CD14-positive monocyte (primary cell): ENCODE measurements around the gene HINT3. TPM values are rescaled to one million over a fixed set of nuclear protein-coding genes. Genes with fewer than 3 reads are reported as not detected.

Experiments
- DNase-seq, 3 donors: peaks; one replicate each; pipeline ENCODE4 v3.0.0-alpha.2; 2011 to 2022
- H2AFZ ChIP-seq: 2 replicates; pipeline ENCODE4 v1.6.0; 2012; ENCODE audit warnings: mild to moderate bottlenecking, low read depth, low read length, inconsistent platforms; ENCODE audit not compliant: insufficient read depth, poor library complexity, severe bottlenecking
- H3K27ac ChIP-seq, 2 donors: 1 replicate in 1 of 2; 2 replicates in 1 of 2; pipeline ENCODE4 v1.5.1; 2012 to 2013; ENCODE audit warnings: low read length in 2 of 2, control low read depth in 1 of 2, inconsistent platforms in 1 of 2, low read depth in 1 of 2, mild to moderate bottlenecking in 1 of 2
- H3K27me3 ChIP-seq, 2 donors: one replicate each; pipeline versions ENCODE4 v1.6.0 to v1.6.1; 2011 to 2013; ENCODE audit warnings: low read length in 2 of 2; ENCODE audit not compliant: control insufficient read depth in 2 of 2, insufficient read depth in 2 of 2
- H3K36me3 ChIP-seq, 2 donors: replicated peaks in 1 of 2; 1 replicate in 1 of 2; 2 replicates in 1 of 2; pipeline versions ENCODE4 v1.5.1 to v1.6.1; 2012 to 2013; ENCODE audit warnings: low read length in 2 of 2, control low read depth in 1 of 2, inconsistent platforms in 1 of 2, mild to moderate bottlenecking in 1 of 2; ENCODE audit not compliant: insufficient read depth in 2 of 2, control insufficient read depth in 1 of 2
- H3K4me1 ChIP-seq, 2 donors: 1 replicate in 1 of 2; 2 replicates in 1 of 2; pipeline versions ENCODE4 v1.5.1 to v1.6.1; 2012 to 2013; ENCODE audit warnings: low read length in 2 of 2, control low read depth in 1 of 2, inconsistent platforms in 1 of 2, mild to moderate bottlenecking in 1 of 2, moderate library complexity in 1 of 2; ENCODE audit not compliant: insufficient read depth in 2 of 2, control insufficient read depth in 1 of 2
- H3K4me2 ChIP-seq: replicated peaks from 2 replicates; pipeline ENCODE3; 2012; ENCODE audit warnings: low read length, moderate library complexity, mild to moderate bottlenecking; ENCODE audit not compliant: poor library complexity, severe bottlenecking; ENCODE audit errors: extremely low read depth
- H3K4me3 ChIP-seq, 3 experiments: fragments of 200-600 bp in 1 of 3; sonication (generic) in 1 of 3; replicated peaks in 1 of 3; 1 replicate in 2 of 3; 2 replicates in 1 of 3; pipeline ENCODE4 v1.5.1; 2011 to 2013; ENCODE audit warnings: low read length in 3 of 3, mild to moderate bottlenecking in 3 of 3, control low read depth in 2 of 3, low read depth in 2 of 3, inconsistent platforms in 1 of 3, moderate library complexity in 1 of 3
- H3K79me2 ChIP-seq: 2 replicates; pipeline ENCODE4 v1.6.0; 2012; ENCODE audit warnings: mild to moderate bottlenecking, control low read depth, inconsistent platforms, low read length, moderate library complexity; ENCODE audit not compliant: insufficient read depth
- H3K9ac ChIP-seq: 2 replicates; pipeline ENCODE4 v1.6.0; 2017; ENCODE audit warnings: low read length, mild to moderate bottlenecking; ENCODE audit not compliant: insufficient read depth, poor library complexity, severe bottlenecking
- H3K9me3 ChIP-seq, 2 donors: replicated peaks in 1 of 2; 1 replicate in 1 of 2; 2 replicates in 1 of 2; pipeline versions ENCODE4 v1.5.1 to v1.6.1; 2012 to 2013; ENCODE audit warnings: low read length in 2 of 2, control low read depth in 1 of 2; ENCODE audit not compliant: control insufficient read depth in 1 of 2, insufficient read depth in 1 of 2
- H4K20me1 ChIP-seq: 2 replicates; pipeline ENCODE4 v1.6.0; 2012; ENCODE audit warnings: mild to moderate bottlenecking, low read length, control low read depth, moderate library complexity; ENCODE audit not compliant: insufficient read depth
- H3K27ac Mint-ChIP-seq, 7 donors: one replicate each; pipeline ENCODE4 v1.8.0; 2020; ENCODE audit warnings: mild to moderate bottlenecking in 7 of 7, mixed read lengths in 7 of 7, moderate library complexity in 6 of 7, inconsistent platforms in 2 of 7
- H3K27me3 Mint-ChIP-seq, 3 donors: one replicate each; pipeline ENCODE4 v1.8.0; 2021 to 2022; ENCODE audit warnings: low read depth in 3 of 3, mild to moderate bottlenecking in 3 of 3, mixed read lengths in 3 of 3, moderate library complexity in 3 of 3, inconsistent platforms in 1 of 3
- H3K36me3 Mint-ChIP-seq, 2 donors: one replicate each; pipeline ENCODE4 v1.8.0; 2020; ENCODE audit warnings: mixed read lengths in 2 of 2, inconsistent platforms in 1 of 2, mild to moderate bottlenecking in 1 of 2
- H3K4me1 Mint-ChIP-seq: one replicate; pipeline ENCODE4 v1.8.0; 2020; ENCODE audit warnings: mild to moderate bottlenecking, mixed read lengths
- H3K4me3 Mint-ChIP-seq, 2 donors: one replicate each; pipeline ENCODE4 v1.8.0; 2020; ENCODE audit warnings: mild to moderate bottlenecking in 2 of 2, mixed read lengths in 2 of 2, moderate library complexity in 1 of 2
- H3K9me3 Mint-ChIP-seq, 7 donors: one replicate each; pipeline ENCODE4 v1.8.0; 2020 to 2022; ENCODE audit warnings: mixed read lengths in 7 of 7, mild to moderate bottlenecking in 6 of 7, moderate library complexity in 6 of 7, inconsistent platforms in 2 of 7
- WGBS: methylation state at CpG from one replicate; pipeline ENCODE4 v1.1.5; 2013; ENCODE audit warnings: missing lambda C conversion rate; ENCODE audit not compliant: insufficient coverage; 5-methylcytosine and 5-hydroxymethylcytosine counted together
- intact Hi-C, 2 donors: fragments of 100-400 bp; cut with micrococcal nuclease; formaldehyde crosslinking; loops; one replicate each; pipeline versions ENCODE4 v1.15.0 to v1.15.1; 2023
- polyA plus RNA-seq, 3 donors: library from polyadenylated mRNA; depleted of rRNA in 1 of 3; unstranded in 2 of 3; stranded (reverse) in 1 of 3; fragments of 300-500 nt in 2 of 3; fragments of >200 nt in 1 of 3; fragmentation: Illumina TruSeq in 2 of 3; gene quantifications; 1 replicate in 2 of 3; 2 replicates in 1 of 3; pipeline ENCODE4 v1.2.3, GENCODE V29; 2012 to 2021
- TF ChIP-seq, protein P1 (sequence below): fragments of 200-600 bp; IDR thresholded peaks from one replicate; pipeline ENCODE4 v1.8.0; 2022; ENCODE audit warnings: antibody characterized with exemption, mild to moderate bottlenecking

Gene HINT3
- polyA plus RNA-seq, 3 donors, result 5.3 to 18.0 (median 12.3) TPM

DNA sequence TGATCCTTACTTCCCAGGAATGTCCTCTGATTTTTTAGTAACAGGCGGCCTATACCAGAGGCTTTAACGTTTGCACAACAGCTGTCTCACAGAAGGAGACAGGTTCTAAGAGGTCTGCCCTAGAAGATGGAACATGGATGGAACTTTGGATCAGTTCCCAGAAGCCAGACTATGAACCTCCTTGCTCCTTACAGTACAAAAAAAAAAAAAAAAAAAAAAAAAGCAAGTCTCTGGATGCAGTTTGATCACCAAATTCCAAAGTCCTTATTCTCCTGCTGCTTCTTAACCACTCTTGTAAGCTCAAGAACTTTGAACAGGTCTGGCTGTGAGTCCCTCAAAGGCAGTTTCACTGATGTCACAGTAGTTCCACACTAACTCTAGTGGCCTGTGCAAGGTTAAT, 27.7 kb downstream of the HINT3 start:
- Histone ChIP-seq H3K4me2 (no peak overlapping the region), H3K9me3 (no peaks in the 10 kb centered on the region)
- no peaks in the 10 kb centered on the region for H3K27me3 Mint-ChIP-seq

DNA sequence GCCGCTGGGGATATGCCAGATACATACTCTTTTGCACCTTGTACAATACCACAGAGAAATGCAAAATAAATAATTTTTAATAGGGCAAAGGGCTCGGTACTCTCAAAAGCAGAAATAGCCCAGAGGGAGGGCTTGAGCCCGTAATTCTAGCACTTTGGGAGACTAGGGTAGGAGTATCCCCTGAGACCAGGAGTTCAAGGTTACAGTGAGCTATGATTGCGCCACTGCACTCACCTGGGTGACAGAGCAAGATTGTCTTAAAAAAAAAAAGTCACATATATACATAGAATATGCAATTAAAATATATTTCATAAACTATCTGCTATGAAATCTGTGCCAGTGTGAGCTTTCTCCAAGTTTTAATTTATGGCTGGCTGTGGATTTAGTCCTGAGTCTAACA, 29.0 kb downstream of the HINT3 start:
- TF ChIP-seq, protein P1, sequence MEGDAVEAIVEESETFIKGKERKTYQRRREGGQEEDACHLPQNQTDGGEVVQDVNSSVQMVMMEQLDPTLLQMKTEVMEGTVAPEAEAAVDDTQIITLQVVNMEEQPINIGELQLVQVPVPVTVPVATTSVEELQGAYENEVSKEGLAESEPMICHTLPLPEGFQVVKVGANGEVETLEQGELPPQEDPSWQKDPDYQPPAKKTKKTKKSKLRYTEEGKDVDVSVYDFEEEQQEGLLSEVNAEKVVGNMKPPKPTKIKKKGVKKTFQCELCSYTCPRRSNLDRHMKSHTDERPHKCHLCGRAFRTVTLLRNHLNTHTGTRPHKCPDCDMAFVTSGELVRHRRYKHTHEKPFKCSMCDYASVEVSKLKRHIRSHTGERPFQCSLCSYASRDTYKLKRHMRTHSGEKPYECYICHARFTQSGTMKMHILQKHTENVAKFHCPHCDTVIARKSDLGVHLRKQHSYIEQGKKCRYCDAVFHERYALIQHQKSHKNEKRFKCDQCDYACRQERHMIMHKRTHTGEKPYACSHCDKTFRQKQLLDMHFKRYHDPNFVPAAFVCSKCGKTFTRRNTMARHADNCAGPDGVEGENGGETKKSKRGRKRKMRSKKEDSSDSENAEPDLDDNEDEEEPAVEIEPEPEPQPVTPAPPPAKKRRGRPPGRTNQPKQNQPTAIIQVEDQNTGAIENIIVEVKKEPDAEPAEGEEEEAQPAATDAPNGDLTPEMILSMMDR, result no peak
- Histone ChIP-seq H4K20me1 (no peaks in the 10 kb centered on the region), H3K4me1 (peaks cover 15 to 16% of the 10 kb centered on the region in 2 donors), H3K27ac (no peak overlapping the region), H3K4me3 (peak overlapping the region in 1 of 3 experiments; percentile 88), H3K4me2 (peak overlapping the region; percentile 88), H3K27me3 (no peaks in the 10 kb centered on the region), H3K9ac (no peak overlapping the region), H2AFZ (peak overlapping the region; percentile 89), H3K36me3 (peaks cover 4 to 23% of the 10 kb centered on the region in 2 donors), H3K79me2 (peaks cover 15% of the 10 kb centered on the region), H3K9me3 (no peaks in the 10 kb centered on the region)
- H3K27ac Mint-ChIP-seq, result no peak overlapping the region
- no peaks in the 10 kb centered on the region for H3K9me3 Mint-ChIP-seq
- H3K27me3 Mint-ChIP-seq, result no peaks in the 10 kb centered on the region
- 80% methylated on average over 1 of the region's 4 CpGs for WGBS
- H3K36me3 Mint-ChIP-seq, result no peaks in the 10 kb centered on the region
- no peak overlapping the region for H3K4me3 Mint-ChIP-seq
- intact Hi-C loops, result loop anchor here (5.0 to 10.0 kb wide), 2 partner anchors 671 to 1127 kb away; no protein-coding TSS in a partner anchor
- DNase-seq, result no peak
- H3K4me1 Mint-ChIP-seq, result peaks cover 8% of the 10 kb centered on the region

More for the DNA sequence above, 27.7 kb downstream of the HINT3 start:
- intact Hi-C loops, result loop anchor here in 1 of 2 donors (10.0 kb wide), 1 partner anchor 670 kb away; no protein-coding TSS in a partner anchor
- peaks cover 6 to 32% of the 10 kb centered on the region in 2 donors for H3K36me3 ChIP-seq
- H3K4me1 ChIP-seq, result peaks cover 15 to 16% of the 10 kb centered on the region in 2 donors
- no CpG with 5 or more reads among the region's 2 CpGs for WGBS
- Mint-ChIP-seq H3K4me3 (no peak overlapping the region), H3K9me3 (no peaks in the 10 kb centered on the region), H3K36me3 (peaks cover 4 to 5% of the 10 kb centered on the region in 2 donors), H3K4me1 (peaks cover 5% of the 10 kb centered on the region), H3K27ac (no peak overlapping the region)
- TF ChIP-seq, protein P1, result no peak
- DNase-seq, result no peak
- peaks cover 9% of the 10 kb centered on the region for H3K79me2 ChIP-seq
- no peak overlapping the region for H3K9ac ChIP-seq
- no peak overlapping the region for H2AFZ ChIP-seq
- no peaks in the 10 kb centered on the region for H3K27me3 ChIP-seq
- no peak overlapping the region for H3K4me3 ChIP-seq
- no peaks in the 10 kb centered on the region for H4K20me1 ChIP-seq
- H3K27ac ChIP-seq, result no peak overlapping the region
